RKO (cell line): ENCODE measurements around the gene PWWP2B.

ENCODE experiments used
- DNase-seq: peaks from one replicate; pipeline ENCODE4 v3.0.0-alpha.2; 2016; ENCODE audit warnings: low spot score

Gene PWWP2B

GRCh38 chr10:132397036-132397541 is at the start of gene PWWP2B:
PWWP2B (plus strand) TSS chr10:132397200; CDS start chr10:132397227, 27 bp downstream.
- peak; percentile 46 for DNase-seq

- no peak for DNase-seq
Measured at GRCh38 chr10:132347211-132347930, 49.6 kb upstream of the PWWP2B start.

- DNase-seq = no peak
Measured at GRCh38 chr10:132347931-132348267, 49.1 kb upstream of the PWWP2B start.

DNA sequence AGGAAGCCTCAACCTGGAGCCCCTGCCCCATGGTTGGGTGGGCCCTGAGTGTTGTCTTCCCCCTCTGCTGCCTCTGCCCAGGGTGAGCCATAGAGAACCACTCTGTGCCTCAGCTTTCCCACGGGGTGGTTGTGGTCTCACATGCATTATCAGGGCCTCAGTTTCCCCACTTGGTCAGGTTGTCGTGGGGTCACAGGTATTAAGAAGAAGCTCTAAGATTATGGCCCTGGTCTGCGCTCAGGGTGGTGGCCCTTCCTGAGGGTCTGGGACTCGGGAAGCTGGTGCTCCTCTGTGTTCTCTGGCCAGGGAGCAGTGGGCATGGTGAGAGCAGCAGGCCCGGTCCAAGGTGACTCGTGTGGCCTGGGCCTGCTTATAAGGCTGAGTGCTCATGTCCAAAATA is 47.2 kb upstream of the PWWP2B start:
- DNase-seq = no peak

DNA sequence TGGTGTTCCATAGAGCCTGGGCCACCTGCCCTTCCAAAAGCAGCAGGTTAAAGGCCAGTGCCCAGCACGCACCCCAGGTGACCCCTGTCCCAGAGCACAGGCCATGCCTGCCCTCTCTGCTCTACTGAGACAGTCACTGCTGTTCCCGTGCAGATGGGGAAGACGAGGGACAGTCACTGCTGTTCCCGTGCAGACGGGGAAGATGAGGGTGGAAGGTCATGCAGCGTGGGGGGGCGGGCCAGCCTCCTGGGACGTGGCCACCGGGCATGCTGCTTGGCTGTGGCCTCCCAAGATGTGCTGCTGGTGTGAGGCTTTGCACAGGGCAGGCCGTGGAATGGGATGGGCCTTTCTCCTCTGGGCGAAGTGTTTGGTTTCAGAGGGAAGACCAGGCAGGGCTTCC is 46.6 kb upstream of the PWWP2B start:
- no peak for DNase-seq

- no peak for DNase-seq
Measured at GRCh38 chr10:132350946-132351345, 46.1 kb upstream of the PWWP2B start.

GRCh38 chr10:132351611-132352010 is 45.4 kb upstream of the PWWP2B start:
- DNase-seq = no peak

- DNase-seq = peak; percentile 46
Measured at GRCh38 chr10:132352462-132353308, 44.3 kb upstream of the PWWP2B start.

DNA sequence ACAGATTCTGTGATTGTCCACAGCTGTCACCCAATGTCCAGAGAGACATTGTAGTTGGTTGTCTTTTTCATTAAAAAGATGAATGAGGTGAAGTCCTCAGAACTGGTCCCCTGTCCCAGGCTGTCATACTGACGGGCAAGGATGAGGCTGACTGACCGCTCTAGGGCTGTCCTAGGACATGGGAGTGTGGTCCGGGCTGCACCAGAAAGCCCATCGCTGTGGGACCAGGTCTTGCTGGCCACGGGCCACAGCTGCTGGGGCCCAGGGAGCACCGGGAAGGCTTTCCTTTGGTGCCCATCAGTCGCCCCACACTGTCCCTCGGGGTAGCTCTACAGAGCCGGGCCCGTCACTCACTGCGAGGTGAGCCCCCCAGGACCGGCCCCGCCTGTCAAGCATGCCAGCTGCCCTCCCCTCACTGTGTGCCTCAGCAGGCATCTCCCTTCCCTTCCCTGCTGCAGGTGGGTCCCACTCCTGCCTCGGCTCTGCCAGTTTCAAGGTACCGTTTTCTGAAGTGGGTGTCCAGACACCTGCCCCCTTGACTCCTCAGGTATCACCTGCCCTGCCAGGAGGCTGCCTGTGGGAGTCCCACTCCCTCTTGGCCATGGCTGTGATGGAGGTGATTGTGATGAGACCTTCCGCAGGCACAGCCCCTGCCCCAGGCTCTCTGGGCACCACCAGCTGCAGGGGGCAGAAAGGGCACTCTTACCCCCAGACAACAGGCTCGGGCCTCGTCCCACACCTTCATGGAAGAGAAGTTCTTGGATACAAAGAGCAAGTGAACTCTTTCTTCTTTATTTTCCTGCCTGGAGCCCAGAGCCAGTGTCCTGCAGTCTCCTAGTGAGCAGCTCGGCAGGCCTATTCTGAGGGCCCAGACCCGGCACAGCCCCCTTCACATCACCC is 43.3 kb upstream of the PWWP2B start:
- no peak for DNase-seq

DNA sequence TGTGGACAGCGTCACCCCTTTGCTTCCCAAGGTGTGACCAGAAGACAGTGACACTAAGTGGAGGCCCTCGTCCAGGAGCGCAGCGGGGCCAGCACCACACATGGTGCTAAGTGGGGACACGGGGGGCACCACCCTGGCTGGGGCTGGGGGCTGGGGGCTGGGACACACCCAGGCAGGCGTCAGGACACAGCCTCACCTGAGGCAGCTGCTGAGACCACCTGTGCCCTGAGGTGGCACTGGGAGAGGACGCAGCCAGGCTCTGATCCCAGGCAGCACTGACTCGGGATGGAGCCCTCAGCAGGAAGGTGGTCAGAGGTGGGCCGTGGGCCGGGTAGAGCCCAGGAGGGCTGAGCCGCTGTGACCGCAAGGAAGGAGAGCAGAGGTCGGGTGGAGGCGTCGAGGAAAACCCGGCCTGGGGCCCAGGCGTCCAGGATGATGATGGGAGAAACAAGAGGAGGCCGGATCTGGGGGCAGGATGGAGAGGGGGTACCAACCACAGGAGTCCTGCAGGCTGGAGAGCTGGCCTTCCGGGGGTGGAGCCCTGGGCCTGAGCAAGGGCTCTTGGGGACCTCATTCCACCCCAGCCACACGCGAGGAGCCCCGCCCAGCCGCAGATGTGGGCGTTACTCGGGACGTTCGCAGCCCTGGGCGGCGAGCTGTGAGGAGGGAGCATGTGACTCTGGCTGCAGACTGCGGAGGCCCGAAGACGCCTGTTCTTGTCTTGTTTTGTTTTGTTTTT is 42.5 kb upstream of the PWWP2B start:
- DNase-seq = no peak

- DNase-seq = no peak
Measured at GRCh38 chr10:132355297-132355696, 41.7 kb upstream of the PWWP2B start.

- no peak for DNase-seq
Measured at GRCh38 chr10:132355754-132356153, 41.2 kb upstream of the PWWP2B start.

GRCh38 chr10:132356621-132357195 is 40.3 kb upstream of the PWWP2B start:
- no peak for DNase-seq

DNA sequence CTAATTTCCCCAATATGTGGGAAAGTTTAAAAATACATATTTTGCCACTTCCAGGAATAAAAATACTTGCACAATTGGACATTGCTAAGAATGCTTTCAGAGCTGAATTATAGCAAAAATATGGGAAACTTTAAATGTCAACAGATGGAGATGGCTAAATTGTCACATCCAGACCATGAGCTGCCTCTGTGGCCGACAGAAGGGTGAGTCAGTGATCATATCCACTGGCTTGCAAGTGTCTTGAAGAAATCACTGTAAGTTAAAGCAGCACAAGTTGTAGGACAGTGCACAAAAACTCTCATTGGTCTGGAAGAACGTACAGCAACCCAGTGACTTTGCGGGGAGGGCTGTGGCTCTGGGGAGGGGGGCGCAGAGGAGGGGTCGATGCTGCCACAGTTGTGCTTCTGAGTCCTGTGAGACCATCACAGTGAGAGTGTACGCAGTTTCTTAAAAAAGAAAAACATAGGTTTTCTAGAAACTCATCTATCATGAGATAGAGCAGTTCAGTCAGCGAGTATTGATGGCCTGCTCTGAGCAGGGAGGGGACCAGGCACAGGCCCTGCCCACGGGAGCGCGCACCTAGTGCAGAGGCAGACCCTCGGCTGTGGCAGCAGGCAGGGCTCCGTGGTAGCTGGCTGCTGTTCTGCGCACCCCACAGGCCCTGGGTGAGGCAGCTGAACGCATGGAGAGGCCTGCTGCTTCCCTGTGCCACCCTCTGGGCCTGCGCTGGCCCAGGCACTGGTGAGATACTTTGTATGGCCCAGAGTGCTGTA is 39.5 kb upstream of the PWWP2B start:
- DNase-seq = no peak

DNA sequence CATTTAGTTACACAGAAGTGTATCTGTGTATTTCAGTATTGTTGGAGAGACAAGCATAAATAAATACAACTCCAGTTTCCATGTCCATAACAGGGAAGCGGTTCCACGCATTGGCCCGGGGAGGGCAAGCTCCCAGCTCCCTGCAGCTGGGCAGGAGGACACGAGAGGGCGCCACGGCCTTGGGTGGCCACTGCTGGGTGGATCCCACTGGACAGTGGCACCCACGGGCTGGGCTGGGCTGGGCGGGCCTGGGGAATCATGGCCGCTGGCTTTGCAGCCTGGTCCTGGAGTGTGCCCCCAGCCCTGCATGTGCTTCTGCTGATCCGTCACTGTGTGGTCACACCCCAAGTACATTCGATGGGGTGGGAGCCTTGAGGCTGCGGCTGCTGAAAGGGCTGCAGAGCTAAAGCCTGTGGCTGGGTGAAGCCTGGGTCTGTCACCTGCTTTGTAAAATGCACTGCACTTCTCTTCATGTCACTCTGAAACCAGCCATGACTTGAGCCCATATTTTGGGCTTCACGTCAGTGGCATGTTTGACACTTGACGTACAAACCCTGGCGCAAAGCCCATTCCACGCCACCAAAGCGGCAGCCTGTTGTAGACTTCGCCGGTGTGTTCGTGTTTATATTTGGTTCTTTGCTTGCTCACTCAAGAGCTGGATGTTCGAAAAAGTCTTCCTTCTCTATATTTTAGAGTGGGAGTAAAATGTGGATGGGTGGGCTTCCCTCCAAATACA is 37.5 kb upstream of the PWWP2B start:
- no peak for DNase-seq

DNA sequence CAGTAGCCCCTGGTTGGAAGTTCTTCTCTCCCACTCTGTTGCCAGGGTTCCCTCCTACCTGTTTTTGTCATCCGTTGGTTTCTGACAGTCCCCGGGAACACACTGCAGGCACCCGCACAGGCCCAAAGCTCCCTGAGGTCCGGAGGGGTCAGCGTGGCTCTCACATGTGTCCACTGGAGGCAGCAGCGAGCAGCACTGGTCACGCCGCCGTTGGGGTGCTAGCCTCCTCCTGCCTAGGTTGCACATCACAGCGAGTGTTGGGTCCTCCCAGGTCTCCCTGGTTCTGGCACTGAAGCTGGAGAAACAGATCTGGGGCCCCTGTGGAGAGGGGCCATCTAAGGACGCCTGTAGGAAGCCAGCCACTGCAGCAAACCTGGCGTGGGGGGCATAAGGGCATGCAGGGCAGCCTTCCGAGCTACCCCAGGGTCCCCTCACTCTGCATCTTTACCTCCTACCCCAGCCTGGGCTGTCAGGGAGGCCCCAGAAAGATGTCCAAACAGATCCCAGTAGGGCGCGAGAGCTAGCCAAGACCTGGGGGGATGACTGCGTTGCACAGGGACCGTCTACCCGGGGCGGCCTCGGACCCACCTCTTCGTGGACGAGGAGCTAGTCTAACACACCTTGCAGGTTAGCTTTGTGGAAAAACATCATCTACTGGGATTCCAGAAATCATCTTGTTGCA is 36.1 kb upstream of the PWWP2B start:
- DNase-seq = peak; percentile 28

DNA sequence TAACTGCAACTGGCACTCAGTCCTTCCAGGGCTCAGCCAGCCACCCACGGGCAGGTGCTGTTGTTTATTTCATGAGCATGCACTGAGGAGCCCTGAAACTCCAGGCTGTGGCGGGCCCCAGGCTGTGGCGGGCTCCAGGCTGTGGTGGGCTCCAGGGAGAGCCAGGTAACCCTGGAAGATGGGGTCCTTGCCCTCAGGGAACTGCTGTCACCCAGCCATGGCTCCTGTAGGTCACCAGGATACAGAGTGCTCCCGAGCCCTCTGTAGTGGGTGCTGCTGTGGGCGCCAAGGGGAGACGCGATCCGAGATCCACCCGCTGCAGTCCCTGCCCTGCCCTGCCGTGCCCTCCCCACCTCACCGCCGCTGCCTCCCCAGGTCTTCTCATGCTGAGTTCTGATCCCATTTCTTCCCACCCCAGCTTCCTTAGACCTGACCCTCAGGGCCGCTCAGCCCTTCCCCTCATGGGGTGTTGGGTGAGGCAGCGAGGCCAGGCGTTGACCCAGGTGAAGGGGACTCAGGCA is 35.4 kb upstream of the PWWP2B start:
- no peak for DNase-seq

- no peak for DNase-seq
Measured at GRCh38 chr10:132362151-132362611, 34.8 kb upstream of the PWWP2B start.

DNA sequence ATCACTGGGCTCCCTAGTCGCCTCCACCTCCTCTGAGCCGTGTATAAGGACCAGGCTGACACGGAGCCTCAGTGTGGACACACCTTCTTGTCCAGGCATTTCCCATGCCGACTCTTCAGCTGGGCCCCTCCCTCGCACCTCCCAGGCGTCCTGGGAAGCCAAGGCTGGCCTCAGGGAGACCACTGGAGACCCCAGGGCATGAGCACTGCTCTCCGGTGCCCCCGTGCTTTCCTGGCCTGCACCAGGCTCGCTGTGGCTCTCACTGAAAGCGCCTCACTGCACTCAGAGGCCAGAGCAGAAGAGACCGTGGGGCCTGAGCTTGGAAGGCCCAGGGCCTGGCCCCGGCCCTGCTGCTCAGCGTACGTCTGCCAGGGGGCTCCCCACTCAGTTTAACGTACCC is 33.6 kb upstream of the PWWP2B start:
- no peak for DNase-seq
